KOPT-K1 (cell line): Measurements from ENCODE around the gene HDAC3.

Experiments
- H3K27ac ChIP-seq: fragments of 200-600 bp; sonication (generic); 2 replicates; pipeline ENCODE4 v1.5.1; 2016; ENCODE audit warnings: antibody characterized with exemption, mild to moderate bottlenecking, low read depth, low read length; ENCODE audit not compliant: poor library complexity, severe bottlenecking
- H3K36me3 ChIP-seq: fragments of 200-600 bp; sonication (generic); 2 replicates; pipeline ENCODE4 v1.5.1; 2017; ENCODE audit warnings: antibody characterized with exemption, mild to moderate bottlenecking, low read length, moderate library complexity; ENCODE audit not compliant: insufficient read depth
- H3K9me3 ChIP-seq: fragments of 200-600 bp; sonication (generic); 2 replicates; pipeline ENCODE4 v1.5.1; 2017; ENCODE audit warnings: antibody characterized with exemption, low read length, mild to moderate bottlenecking; ENCODE audit not compliant: insufficient read depth, poor library complexity, severe bottlenecking

Gene HDAC3

DNA sequence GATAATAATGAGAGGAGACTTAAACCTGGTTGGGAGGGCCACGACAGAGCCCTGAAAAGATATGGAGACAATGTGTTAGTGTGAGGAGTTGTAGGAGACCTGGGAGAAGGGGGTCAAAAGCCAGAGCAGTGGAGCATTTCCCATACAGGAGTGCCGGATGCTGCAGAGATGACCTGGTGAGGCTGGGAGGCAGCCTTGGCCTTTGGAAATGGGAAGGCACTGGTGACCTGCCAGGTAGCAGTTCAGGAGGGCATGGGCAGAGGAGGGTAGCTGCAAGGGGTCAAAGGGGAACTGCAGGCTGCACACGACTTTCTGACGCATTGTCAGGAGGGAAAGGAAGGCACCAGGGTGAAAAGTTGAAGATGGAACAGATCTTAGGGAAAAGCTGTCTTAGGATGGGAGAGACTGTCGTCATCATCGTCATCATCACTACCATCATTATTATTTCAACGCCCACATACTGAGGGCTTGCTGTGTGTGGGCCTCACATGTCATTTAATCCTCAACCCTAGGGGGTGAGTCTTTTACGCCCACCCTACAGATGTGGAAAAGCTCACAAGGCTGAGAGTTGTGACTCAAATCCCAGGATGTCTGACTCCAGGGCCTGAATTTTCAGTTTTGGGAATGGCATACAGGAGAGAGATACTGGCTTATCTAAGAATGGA lies 32.1 kb upstream of the HDAC3 start:
- no peaks in the 10 kb centered on the region for H3K9me3 ChIP-seq
- H3K36me3 ChIP-seq = no peaks in the 10 kb centered on the region
- H3K27ac ChIP-seq = no peak overlapping the region

DNA sequence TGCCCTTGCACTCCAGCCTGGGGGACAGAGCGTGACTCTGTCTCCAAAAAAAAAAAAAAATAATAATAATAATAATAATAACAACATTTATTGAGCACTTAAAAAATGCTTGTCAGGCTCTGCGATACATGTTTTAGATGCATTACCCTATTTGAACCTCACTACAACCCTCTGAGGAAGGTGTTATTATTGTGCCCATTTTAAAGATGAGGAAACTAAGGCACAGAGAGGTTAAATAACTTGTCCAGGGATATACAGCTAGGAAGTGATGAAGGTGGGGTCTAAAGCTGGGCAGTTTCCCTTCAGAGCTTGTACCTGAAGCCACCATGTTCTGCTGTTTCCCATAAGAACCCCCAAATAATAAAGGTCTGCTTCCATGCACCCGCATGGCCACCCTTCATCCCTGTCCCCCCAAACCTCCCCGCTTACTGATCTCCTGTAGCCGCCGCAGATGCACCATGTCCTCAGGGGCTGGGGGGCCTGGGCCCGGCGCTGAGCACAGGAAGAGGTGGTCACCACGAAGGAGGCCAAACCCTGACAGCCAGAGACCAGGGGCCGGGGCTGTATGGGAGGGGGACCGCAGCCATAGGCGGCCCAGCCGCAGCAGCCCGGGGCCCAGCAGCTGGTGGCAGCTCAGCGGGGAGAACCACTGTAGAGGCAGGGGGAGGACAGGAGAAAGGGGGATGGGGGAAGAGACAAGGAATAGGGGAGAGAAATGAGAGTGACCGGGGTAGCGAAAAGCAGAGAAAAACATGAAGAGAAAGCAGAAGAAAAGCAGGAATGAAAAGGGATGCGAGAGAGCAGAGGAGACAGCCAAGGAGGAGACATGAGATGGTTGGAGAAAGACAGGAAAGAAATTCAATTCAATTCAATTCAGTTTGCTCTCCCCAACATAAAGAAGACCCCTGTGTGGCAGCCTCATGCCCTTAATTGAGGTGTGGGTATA lies 29.6 kb upstream of the HDAC3 start:
- H3K27ac ChIP-seq = no peak overlapping the region
- H3K36me3 ChIP-seq = no peaks in the 10 kb centered on the region
- H3K9me3 ChIP-seq = no peaks in the 10 kb centered on the region

DNA sequence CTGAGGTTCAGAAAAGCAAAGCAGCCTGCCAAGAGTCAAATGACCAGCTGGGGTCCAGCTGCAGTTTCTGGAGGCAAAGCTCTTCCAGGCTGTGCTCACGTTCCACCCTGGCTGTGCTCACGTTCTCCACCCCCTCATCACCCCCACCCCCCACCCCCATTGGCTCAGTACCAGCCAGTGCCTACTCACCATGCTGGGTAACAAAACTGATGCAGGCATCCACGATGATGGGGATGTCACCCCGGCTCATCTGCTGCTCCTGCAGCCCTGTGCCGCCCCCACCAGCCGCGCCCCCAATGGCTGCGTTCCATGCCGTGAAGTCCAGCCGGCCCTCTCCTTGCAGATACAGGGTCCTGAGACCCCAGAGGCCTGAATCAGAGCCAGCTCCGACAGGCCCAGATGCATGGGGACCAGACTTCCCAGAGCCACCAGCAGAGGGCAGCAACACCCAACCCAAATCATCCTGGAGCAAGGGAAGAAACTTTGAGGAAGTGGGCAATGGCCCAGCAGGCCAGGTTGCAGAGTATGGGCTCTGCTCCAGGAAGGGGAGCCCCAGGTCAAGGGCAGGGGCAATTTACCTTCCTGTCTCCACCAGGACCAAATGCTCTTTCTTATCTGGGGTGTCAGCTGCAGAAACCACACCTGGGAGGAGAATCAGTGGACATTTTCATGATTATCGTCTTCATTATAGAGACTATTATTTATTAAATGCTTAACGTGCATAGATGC lies 28.2 kb upstream of the HDAC3 start:
- Histone ChIP-seq H3K27ac (no peak overlapping the region), H3K36me3 (no peaks in the 10 kb centered on the region), H3K9me3 (no peaks in the 10 kb centered on the region)

DNA sequence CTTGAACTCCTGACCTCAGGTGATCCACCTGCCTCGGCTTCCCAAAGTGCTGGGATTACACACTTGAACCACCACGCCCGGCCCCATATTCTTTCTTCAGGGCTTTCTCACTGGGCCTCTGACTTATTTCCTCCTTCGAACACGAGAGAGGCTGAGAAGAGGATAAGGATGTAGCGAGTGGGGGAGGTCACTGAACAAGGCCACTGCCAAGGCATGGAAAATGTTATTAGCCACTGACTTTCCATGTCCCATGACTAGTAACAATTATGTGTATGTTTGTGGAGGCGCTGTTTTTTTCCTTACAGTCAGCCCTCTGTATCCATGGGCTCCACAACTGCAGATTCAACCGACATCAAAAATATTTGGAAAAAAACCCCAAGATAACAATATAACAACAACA lies 26.9 kb upstream of the HDAC3 start:
- no peak overlapping the region for H3K27ac ChIP-seq
- H3K36me3 ChIP-seq = no peaks in the 10 kb centered on the region
- no peaks in the 10 kb centered on the region for H3K9me3 ChIP-seq

DNA sequence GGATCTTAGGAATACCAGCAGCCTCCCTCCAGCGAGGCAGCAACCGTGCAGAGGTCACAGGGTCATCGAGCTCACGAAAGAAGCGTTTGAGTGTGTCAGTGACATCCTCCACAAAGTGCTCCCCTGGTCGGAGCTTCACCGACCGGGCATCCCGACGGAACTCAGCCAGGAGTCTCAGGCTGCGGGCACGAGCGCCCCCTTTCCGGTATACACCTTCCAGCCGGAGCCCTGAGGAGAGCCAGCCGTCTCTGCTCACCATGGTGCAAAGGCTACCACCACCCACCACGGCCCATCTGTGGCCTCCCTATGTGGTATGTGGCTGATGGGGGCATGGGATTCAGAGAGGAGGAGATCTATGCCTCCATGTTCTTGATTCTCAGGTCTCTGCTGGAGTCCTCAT lies 25.4 kb upstream of the HDAC3 start:
- Histone ChIP-seq H3K27ac (no peak overlapping the region), H3K9me3 (no peaks in the 10 kb centered on the region), H3K36me3 (no peaks in the 10 kb centered on the region)

DNA sequence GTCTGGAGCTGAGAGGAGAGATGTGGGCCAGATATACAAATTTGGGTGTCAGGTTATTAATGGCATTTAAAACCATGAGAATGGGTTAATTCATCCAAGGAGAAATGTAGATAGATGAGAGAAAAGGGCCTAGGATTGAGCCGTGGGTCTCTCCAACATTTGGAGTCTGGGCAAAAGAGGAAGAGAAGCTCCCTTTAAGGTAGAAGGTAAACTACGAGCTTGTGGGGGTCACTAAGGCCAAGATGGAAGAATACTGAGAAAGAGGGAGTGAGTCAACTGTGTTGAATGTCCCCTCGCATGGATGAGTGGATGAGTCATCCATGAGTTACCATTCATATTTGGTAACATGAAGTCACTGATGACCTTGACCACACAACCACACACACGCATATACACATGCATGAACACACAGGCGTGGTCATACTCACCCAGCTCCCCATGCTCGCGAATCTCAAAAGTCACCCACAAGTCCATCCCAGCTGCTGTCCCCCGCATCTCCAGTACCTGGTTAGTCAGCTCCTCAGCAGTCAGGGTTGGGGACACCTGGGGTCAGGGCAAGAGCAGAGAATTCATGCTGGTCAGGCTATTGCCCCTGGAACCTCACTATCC lies 21.4 kb upstream of the HDAC3 start:
- Histone ChIP-seq H3K36me3 (no peaks in the 10 kb centered on the region), H3K9me3 (no peaks in the 10 kb centered on the region), H3K27ac (no peak overlapping the region)

DNA sequence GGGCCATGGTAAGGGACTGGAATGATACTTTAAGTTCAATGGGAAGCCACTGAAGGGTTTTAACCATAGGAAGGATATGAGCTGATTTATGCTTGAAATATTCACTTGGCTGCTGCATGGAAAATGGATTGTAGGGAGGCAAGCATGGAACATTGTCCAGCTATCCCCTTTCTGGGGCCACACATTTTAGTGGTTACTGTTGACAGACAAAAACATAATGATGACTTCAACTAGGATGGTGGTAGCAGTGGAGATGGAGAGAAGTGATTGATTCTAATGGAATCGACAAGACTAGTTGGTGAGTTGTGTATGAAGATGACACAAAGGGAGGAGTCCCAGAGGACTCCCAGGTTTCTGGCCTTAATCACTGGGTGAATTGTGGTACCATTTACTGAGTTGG lies 20.8 kb upstream of the HDAC3 start:
- no peaks in the 10 kb centered on the region for H3K36me3 ChIP-seq
- H3K27ac ChIP-seq = no peak overlapping the region
- H3K9me3 ChIP-seq = no peaks in the 10 kb centered on the region

DNA sequence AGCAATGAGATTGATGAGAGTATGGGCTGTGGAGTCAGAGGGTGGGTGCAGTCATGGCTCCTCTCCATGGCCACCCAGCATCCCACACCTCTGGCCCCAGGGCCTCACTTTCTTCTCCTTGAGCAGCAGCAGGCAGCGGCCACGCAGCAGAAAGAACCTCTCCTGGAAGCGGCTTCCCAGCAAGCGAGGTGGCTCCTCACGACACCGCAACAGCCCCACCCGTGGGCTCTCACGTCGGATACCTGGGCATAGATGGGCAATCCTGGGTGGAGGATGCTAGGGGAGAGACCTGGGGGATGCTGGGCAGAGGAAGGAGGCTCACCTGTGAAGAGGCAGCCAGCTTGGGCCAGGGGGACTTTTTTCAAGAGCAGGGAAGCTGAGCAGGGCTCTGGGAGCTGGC lies 19.7 kb upstream of the HDAC3 start:
- H3K36me3 ChIP-seq = no peaks in the 10 kb centered on the region
- no peak overlapping the region for H3K27ac ChIP-seq

DNA sequence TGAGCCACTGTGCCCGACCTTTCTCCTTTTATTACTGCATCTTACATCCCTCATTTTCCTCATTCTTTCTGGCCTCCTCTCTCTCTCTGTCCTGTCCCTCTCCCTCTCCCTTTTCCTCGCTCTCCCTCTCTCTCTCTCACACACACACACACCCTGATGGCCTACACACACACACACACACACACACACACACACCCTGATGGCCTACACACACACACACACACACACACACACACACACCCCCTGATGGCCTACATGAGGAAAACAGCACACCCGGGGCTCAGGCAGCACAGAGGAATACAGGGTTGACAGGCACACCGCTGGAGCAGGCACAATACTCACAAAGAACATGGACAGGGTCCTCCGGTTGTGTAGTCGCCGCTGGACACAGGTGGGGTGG lies 18.4 kb upstream of the HDAC3 start:
- H3K27ac ChIP-seq = no peak overlapping the region
- H3K9me3 ChIP-seq = no peaks in the 10 kb centered on the region
- H3K36me3 ChIP-seq = no peaks in the 10 kb centered on the region

More for the DNA sequence above, 19.7 kb upstream of the HDAC3 start:
- H3K9me3 ChIP-seq = no peaks in the 10 kb centered on the region

DNA sequence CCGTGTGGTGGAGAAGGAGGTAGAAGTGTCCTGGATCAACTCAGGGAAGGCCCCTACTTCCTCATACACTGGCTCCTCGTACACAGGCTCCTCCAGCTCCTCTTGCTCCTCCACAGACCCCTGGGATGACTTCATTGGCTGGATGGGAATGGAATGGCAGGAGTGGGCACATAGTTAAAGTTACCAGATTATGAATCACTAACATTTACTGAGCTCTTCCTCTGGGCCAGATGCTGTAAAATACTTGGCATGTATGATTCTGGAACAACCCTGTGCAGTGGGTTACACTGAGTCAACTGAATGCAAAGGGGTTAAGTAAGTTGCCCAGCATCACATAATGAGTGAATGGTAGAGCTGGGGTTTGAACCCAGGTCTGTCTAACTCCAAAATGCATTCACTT lies 17.6 kb upstream of the HDAC3 start:
- Histone ChIP-seq H3K9me3 (no peaks in the 10 kb centered on the region), H3K36me3 (no peaks in the 10 kb centered on the region), H3K27ac (no peak overlapping the region)

DNA sequence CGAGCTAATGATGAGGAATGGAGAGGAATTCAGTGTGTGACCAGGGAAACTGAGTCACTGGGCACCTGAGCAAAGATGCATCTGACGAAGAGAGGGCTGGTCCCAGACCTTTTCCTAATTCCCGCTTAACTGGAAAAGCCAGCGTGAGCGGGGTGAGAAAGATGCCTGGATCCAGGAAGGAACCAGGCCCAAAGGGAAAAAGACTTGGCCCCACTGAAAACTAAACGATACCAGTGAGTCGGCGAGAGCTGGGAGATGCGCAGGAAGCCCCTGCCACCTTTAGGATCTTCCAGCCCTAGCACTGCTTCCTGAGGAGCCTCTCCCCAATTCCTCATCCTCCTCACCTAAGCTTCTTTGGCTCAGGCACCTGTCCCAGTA lies 15.1 kb upstream of the HDAC3 start:
- Histone ChIP-seq H3K9me3 (no peaks in the 10 kb centered on the region), H3K36me3 (no peaks in the 10 kb centered on the region), H3K27ac (no peak overlapping the region)

DNA sequence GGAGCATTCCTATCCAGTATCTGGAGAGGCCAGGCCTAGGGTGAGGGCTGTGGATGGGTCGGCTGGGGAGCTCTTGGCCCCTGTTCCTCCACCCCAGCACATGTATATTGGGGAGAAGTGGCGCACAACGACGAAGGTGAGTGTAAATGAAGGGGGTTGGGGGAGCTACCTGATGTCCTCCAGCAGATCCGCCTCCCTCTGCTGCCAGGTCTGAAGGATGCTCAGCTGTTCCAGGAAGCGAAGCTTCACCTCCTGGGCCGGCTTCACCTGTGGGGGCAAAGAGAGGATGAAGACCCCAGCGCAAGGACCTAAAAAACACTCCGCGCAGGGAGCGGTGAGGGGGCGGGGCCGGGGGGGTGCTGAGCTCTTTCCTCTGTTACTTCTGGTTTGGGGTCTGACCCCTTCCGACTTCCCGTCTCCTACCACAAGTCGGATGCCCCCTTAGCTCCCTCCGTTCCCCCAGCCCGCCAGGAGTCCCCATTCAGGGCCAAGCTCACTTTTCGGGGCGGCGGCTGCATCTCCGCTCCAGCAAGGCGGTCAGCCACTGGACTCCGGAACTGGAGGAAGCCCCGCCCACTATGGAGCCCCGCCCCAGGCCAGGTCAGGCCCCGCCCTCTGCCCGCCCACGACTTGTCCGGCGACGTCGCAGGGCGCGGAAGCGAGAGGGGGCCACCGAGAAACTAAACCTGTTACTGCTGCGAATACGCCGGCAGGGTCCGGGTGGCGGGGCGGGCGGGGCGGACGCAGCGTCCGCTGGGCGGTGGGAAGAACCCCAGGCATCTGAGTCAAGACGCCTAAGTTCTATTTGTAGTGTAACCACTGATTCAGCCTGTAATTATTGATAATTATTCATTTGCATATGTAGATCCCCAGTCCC lies 14.4 kb upstream of the HDAC3 start, which contains the start of gene FCHSD1:
FCHSD1 (minus strand) TSS at position 568 of the 877 bp plus-strand sequence; CDS start at position 518, 50 bp downstream.
- H3K36me3 ChIP-seq = no peaks in the 10 kb centered on the region
- H3K9me3 ChIP-seq = no peaks in the 10 kb centered on the region
- H3K27ac ChIP-seq = no peak within 1 kb of the TSS

DNA sequence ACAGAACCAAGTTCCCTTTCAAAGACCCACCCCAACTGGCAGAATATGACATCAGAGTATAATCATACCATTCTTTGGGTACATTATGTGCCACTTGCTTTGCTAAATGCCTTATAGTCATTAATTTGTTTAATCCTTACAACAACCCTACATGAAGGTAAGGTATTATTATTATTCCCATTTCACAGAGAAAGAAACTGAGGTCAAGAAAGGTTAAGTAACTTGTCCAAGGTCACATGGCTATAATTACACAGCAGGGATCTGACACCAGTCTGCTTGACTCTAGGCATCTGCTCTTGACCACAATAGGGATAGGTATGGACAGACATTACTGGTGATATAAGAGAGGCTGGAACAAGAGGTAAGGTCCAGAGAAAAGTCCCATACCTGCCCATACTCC lies 13.3 kb upstream of the HDAC3 start:
- Histone ChIP-seq H3K36me3 (no peaks in the 10 kb centered on the region), H3K9me3 (no peaks in the 10 kb centered on the region), H3K27ac (no peak overlapping the region)

DNA sequence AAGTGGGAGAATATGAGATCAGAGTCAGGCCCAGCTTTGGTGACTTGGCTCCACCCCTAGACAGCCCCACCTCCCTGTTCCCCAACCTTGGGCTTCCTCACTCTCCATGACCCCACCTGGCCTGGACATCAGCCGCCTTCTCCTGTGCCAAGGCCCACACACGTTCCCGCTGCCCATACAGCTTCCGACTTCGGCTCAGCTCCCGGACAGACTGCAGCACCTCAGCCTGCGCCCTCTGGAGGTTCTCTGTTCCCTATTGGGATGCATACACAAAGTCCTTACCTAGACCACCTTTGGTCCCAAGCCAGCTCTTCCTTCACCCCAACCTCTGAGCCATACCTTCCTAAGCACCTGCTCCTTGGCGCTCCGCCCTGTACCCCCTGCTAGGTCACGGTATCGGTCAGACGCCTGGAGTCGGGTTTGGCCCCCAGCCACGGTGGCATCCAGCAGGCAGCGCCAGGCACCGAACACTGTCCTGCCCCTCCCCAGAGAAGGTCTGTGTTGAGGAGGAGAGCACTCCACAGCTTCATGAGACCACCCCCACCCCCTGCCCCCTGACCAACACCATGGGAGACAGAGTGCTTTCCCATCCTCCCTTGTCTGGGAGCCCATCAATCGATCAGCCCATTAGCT lies 12.5 kb upstream of the HDAC3 start:
- Histone ChIP-seq H3K36me3 (no peaks in the 10 kb centered on the region), H3K9me3 (no peaks in the 10 kb centered on the region), H3K27ac (no peak overlapping the region)
